Measurements from ENCODE around the gene GHR. TPM values are rescaled to one million over a fixed set of nuclear protein-coding genes. Genes with fewer than 3 reads are reported as not detected.

GHR gene
- total RNA-seq, 2 donors from 2014 or later: 6.4 to 12.8 TPM

DNA sequence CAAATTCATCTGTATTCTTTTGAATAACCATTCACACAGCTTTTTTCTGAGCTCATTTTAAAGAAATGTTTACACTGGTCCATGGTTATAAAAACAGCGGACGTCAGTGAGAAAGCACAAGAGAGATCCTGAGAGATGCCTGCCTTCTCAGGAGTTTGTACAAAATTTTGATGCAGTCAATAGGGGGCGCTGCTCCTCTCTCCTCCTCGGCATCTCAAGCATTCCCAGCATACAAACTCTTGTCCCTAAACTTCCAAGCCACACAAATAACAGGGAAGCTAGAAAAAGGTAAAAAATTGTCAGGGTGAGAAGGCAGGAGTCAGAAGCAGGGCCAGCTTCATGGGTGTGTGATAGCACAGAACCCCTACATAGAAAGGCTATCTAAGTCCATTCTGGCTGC is 322.2 kb downstream of the GHR start:
- DNase-seq (ENCODE audit: low spot score) (no peak), ATAC-seq (ENCODE audit: insufficient number of reproducible peaks, low FRiP score, low read depth) (no peak)
- H3K9me3 ChIP-seq: no peaks in the 10 kb centered on the region
- TF ChIP-seq, protein P1, sequence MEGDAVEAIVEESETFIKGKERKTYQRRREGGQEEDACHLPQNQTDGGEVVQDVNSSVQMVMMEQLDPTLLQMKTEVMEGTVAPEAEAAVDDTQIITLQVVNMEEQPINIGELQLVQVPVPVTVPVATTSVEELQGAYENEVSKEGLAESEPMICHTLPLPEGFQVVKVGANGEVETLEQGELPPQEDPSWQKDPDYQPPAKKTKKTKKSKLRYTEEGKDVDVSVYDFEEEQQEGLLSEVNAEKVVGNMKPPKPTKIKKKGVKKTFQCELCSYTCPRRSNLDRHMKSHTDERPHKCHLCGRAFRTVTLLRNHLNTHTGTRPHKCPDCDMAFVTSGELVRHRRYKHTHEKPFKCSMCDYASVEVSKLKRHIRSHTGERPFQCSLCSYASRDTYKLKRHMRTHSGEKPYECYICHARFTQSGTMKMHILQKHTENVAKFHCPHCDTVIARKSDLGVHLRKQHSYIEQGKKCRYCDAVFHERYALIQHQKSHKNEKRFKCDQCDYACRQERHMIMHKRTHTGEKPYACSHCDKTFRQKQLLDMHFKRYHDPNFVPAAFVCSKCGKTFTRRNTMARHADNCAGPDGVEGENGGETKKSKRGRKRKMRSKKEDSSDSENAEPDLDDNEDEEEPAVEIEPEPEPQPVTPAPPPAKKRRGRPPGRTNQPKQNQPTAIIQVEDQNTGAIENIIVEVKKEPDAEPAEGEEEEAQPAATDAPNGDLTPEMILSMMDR (IDR thresholded peaks at IDR 0.05): peak; percentile 8
- no peaks in the 10 kb centered on the region for H3K36me3 ChIP-seq
- peaks cover 0 to 12% of the 10 kb centered on the region in 2 donors for H3K4me1 ChIP-seq (ENCODE audit: control insufficient read depth in 1 of 2, low read depth in 2 of 2)
- H3K4me3 ChIP-seq: no peak overlapping the region
- H3K27ac ChIP-seq: no peak overlapping the region
- H3K27me3 ChIP-seq (replicated peaks; ENCODE audit: insufficient read depth): no peaks in the 10 kb centered on the region

DNA sequence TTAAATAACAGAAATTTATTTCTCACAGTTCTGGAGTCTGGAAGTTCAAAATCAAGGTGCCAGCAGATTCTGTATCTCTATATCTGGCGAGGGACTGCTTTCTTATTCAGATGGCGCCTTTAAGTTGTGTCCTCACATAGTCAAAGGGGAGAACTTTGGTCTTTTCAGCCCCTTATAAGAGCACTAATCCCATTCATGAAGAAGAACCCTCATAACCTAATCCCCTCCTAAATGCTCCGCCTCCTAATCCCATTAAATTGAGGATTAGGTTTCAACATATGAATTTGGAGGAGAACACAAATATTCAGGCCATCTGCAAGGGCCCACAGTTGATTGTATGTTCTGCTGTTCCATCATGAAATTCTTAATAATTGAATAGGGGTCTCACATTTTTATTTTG is 322.6 kb downstream of the GHR start:
- DNase-seq (ENCODE audit: low spot score) (no peak), ATAC-seq (ENCODE audit: insufficient number of reproducible peaks, low FRiP score, low read depth) (no peak)
- H3K9me3 ChIP-seq: no peaks in the 10 kb centered on the region
- H3K4me3 ChIP-seq: no peak overlapping the region
- TF ChIP-seq, protein P1 (IDR thresholded peaks at IDR 0.05): no peak
- H3K27ac ChIP-seq: no peak overlapping the region
- H3K27me3 ChIP-seq (replicated peaks; ENCODE audit: insufficient read depth): no peaks in the 10 kb centered on the region
- peaks cover 0 to 12% of the 10 kb centered on the region in 2 donors for H3K4me1 ChIP-seq (ENCODE audit: control insufficient read depth in 1 of 2, low read depth in 2 of 2)
- no peaks in the 10 kb centered on the region for H3K36me3 ChIP-seq

DNA sequence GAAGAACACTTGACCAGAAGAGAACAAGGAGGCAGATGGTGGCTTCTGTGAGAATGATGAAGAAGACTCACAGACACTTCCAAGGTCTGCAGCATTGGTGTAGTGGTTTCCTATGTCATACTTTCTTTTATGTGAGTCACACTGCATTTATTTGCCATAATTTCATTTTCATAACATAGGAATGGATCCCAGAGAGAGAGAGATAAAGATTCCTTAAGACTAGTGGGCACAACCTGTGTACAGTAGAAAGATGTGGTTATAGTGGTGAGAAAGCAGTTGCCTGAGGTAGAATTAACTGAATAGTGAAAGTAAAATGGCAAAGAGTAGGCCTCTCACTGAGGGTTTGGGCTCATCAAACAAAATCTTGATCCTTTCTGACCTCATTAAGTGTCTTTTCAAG is 325.8 kb downstream of the GHR start:
- H3K4me1 ChIP-seq (ENCODE audit: control insufficient read depth in 1 of 2, low read depth in 2 of 2): peaks cover 0 to 12% of the 10 kb centered on the region in 2 donors
- DNase-seq (ENCODE audit: low spot score) (no peak), ATAC-seq (ENCODE audit: insufficient number of reproducible peaks, low FRiP score, low read depth) (no peak)
- no peaks in the 10 kb centered on the region for H3K36me3 ChIP-seq
- H3K4me3 ChIP-seq: no peak overlapping the region
- no peaks in the 10 kb centered on the region for H3K27me3 ChIP-seq (replicated peaks; ENCODE audit: insufficient read depth)
- TF ChIP-seq, protein P1 (IDR thresholded peaks at IDR 0.05): no peak
- H3K9me3 ChIP-seq: no peaks in the 10 kb centered on the region
- H3K27ac ChIP-seq: no peak overlapping the region

DNA sequence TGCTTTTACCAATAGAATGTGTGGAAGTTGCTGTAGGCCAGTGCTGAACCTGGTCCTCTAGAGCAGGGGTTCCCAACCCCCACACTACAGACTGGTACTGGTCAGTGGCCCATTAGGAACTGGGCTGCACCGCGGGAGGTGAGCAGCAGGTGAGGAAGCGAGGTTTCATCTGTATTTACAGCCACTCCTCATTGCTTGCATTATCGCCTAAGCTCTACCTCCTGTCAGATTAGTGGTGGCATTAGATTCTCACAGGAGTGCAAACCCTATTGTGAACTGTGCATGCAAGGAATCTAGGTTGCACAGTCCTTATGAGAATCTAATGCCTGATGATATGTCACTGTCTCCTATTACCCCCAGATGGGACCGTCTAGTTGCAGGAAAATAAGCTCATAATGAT is 327.3 kb downstream of the GHR start:
- no peak overlapping the region for H3K4me3 ChIP-seq
- H3K27ac ChIP-seq: no peak overlapping the region
- ATAC-seq (ENCODE audit: insufficient number of reproducible peaks, low FRiP score, low read depth): no peak
- H3K36me3 ChIP-seq: no peaks in the 10 kb centered on the region
- TF ChIP-seq, protein P1 (IDR thresholded peaks at IDR 0.05): no peak
- H3K27me3 ChIP-seq (replicated peaks; ENCODE audit: insufficient read depth): no peaks in the 10 kb centered on the region
- H3K4me1 ChIP-seq (ENCODE audit: control insufficient read depth in 1 of 2, low read depth in 2 of 2): peaks cover 0 to 12% of the 10 kb centered on the region in 2 donors
- no peak for DNase-seq (ENCODE audit: low spot score)
- no peaks in the 10 kb centered on the region for H3K9me3 ChIP-seq

DNA sequence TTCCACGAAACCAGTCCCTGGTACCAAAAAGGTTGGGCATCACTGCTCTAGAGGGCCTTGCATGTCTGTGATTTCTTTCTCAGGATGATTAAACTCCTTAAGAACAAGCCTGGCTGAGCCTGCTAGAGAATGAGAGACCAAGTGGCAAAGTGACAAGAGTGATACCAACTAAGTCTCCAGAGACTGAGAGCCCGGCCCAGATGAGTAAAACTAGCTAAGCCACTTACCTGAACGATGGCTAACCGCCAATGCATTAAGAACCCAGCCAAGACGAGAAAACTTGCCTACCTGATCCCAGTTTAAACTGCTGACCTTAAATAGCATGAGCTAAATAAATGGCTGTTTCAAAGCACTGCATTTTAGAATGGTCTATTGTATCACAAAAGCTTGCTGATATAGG is 327.8 kb downstream of the GHR start:
- TF ChIP-seq, protein P1 (IDR thresholded peaks at IDR 0.05): no peak
- Histone ChIP-seq H3K4me3 (no peak overlapping the region), H3K36me3 (no peaks in the 10 kb centered on the region), H3K27ac (no peak overlapping the region), H3K4me1 (ENCODE audit: control insufficient read depth in 1 of 2, low read depth in 2 of 2) (peaks cover 0 to 12% of the 10 kb centered on the region in 2 donors), H3K27me3 (replicated peaks; ENCODE audit: insufficient read depth) (no peaks in the 10 kb centered on the region), H3K9me3 (no peaks in the 10 kb centered on the region)
- no peak for DNase-seq (ENCODE audit: low spot score)
- no peak for ATAC-seq (ENCODE audit: insufficient number of reproducible peaks, low FRiP score, low read depth)
